ENCODE data around the gene TOX2. TPM values are rescaled to one million over a fixed set of nuclear protein-coding genes. Genes with fewer than 3 reads are reported as not detected.

The TOX2 gene
- total RNA-seq, 1 experiment from 2014 or later: 1.7 TPM

- no CpG with 5 or more reads among the region's 30 CpGs for WGBS (ENCODE audit: extremely low coverage, insufficient read length, low lambda C conversion rate)
- Histone ChIP-seq H3K4ac (ENCODE audit: low read depth, low read length) (no peak overlapping the region), H4K91ac (ENCODE audit: insufficient read length, low read depth, low read length) (no peak overlapping the region), H3K18ac (ENCODE audit: insufficient read length, low read depth, low read length) (no peak overlapping the region), H3K4me2 (ENCODE audit: insufficient read depth, insufficient read length, low read length) (no peak overlapping the region), H2AFZ (ENCODE audit: low read length) (no peak overlapping the region), H3K79me2 (ENCODE audit: insufficient read depth, low read length) (no peaks in the 10 kb centered on the region), H3K4me1 (ENCODE audit: insufficient read depth, low read length) (no peaks in the 10 kb centered on the region; the same call in 1 of the 2 replicates), H3K23me2 (ENCODE audit: insufficient read length, low read depth, low read length, poor library complexity, severe bottlenecking) (no peaks in the 10 kb centered on the region), H2BK120ac (ENCODE audit: low read depth, low read length, poor library complexity, severe bottlenecking) (no peak overlapping the region), H3K79me1 (ENCODE audit: insufficient read depth, low read depth, low read length, poor library complexity, severe bottlenecking) (no peaks in the 10 kb centered on the region), H4K5ac (ENCODE audit: insufficient read length, low read depth, low read length) (no peak overlapping the region), H4K8ac (replicated peaks; ENCODE audit: insufficient read length, low read depth, low read length) (no peak overlapping the region), H2BK12ac (ENCODE audit: insufficient read length, low read depth, low read length) (no peak overlapping the region), H3K9ac (ENCODE audit: extremely low read depth, insufficient read length, low read length) (no peak overlapping the region), H3T11ph (ENCODE audit: low read length) (no peak overlapping the region), H4K20me1 (ENCODE audit: control insufficient read depth, insufficient read depth, insufficient read length) (no peaks in the 10 kb centered on the region), H2BK15ac (ENCODE audit: low read depth, low read length) (no peak overlapping the region), H3K23ac (ENCODE audit: insufficient read length, low read depth, low read length) (no peak overlapping the region), H3K56ac (ENCODE audit: insufficient read length, low read depth, low read length) (no peak overlapping the region), H2BK5ac (ENCODE audit: insufficient read length, low read length) (no peak overlapping the region), H3K9me3 (ENCODE audit: control insufficient read depth, low read depth, low read length) (no peaks in the 10 kb centered on the region), H3K14ac (ENCODE audit: insufficient read depth, low read length) (no peak overlapping the region), H2BK20ac (ENCODE audit: low read depth, low read length, poor library complexity, severe bottlenecking) (no peak overlapping the region), H2AK5ac (ENCODE audit: insufficient read length, low read length) (no peak overlapping the region), H3K27me3 (ENCODE audit: insufficient read depth, low read length) (no peaks in the 10 kb centered on the region), H3K27ac (ENCODE audit: insufficient read length, low read depth, low read length) (no peak overlapping the region)
- TF ChIP-seq CTCF (conservative IDR thresholded peaks at IDR 0.05): peak; percentile 18; the same call in 1 of the 3 replicates
- Mint-ChIP-seq H3K27me3 (ENCODE audit: low read depth) (no peaks in the 10 kb centered on the region; the same call in 1 of the 2 replicates), H3K27ac (peak overlapping the region in 1 of 3 experiments; percentile 40; a peak in 1 of 7 replicates), H3K4me3 (no peak overlapping the region), H3K36me3 (ENCODE audit: insufficient read depth in 1 of 3, low read depth in 3 of 3) (no peaks in the 10 kb centered on the region), H3K4me1 (peaks cover 15 to 25% of the 10 kb centered on the region in 2 experiments), H3K9me3 (no peaks in the 10 kb centered on the region)
- DNase-seq: no peak
Observed at GRCh38 chr20:44068316-44069201, 153.9 kb downstream of the TOX2 start.
